ENCODE measurements around the gene GAN.

Gene GAN

DNA sequence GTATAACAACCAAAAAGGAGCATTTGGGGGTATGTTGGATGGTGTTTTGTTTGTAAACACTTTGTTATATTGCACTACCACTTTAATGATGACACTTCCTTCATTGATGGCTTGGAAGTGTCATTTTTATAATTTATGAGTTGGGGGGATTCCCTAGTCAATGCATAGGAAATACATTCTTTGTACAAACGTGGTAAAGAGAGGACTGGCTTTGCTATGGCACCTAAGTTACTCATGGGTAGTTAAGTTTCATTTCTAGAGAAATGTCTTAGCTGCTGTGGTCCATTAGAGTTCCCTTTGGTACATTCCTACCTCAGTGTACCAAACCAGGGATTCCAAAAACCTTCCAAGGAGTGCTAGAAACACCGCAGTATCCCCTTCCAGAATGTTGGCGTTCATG lies 66.2 kb downstream of the GAN start:
- Histone ChIP-seq H3K9ac (ENCODE audit: low read length) (no peak overlapping the region), H3K4me2 (ENCODE audit: low read depth, low read length) (no peak overlapping the region), H3K27ac (ENCODE audit: low read length) (no peak overlapping the region), H2AFZ (ENCODE audit: low read length) (no peak overlapping the region), H3K9me2 (replicated peaks; ENCODE audit: insufficient read depth, low read length) (no peaks in the 10 kb centered on the region), H3F3A (ENCODE audit: insufficient read depth, low read length) (no peaks in the 10 kb centered on the region), H3K79me2 (ENCODE audit: low read length) (no peaks in the 10 kb centered on the region), H3K4me3 (ENCODE audit: low read length) (no peak overlapping the region), H3K9me3 (replicated peaks; ENCODE audit: insufficient read depth, low read length) (no peaks in the 10 kb centered on the region), H3K36me3 (replicated peaks; ENCODE audit: insufficient read depth, low read length) (no peaks in the 10 kb centered on the region), H4K20me1 (ENCODE audit: insufficient read depth, low read length) (no peaks in the 10 kb centered on the region), H3K4me1 (ENCODE audit: low read length) (no peaks in the 10 kb centered on the region), H3K27me3 (replicated peaks; ENCODE audit: insufficient read depth, low read length) (no peaks in the 10 kb centered on the region)
- TF ChIP-seq EZH2 (optimal IDR thresholded peaks at IDR 0.05; ENCODE audit: low read depth, low read length) (no peak), EZH2phosphoT487 (IDR thresholded peaks at IDR 0.05; ENCODE audit: low read length) (no peak)
- TF ChIP-seq, protein P1, sequence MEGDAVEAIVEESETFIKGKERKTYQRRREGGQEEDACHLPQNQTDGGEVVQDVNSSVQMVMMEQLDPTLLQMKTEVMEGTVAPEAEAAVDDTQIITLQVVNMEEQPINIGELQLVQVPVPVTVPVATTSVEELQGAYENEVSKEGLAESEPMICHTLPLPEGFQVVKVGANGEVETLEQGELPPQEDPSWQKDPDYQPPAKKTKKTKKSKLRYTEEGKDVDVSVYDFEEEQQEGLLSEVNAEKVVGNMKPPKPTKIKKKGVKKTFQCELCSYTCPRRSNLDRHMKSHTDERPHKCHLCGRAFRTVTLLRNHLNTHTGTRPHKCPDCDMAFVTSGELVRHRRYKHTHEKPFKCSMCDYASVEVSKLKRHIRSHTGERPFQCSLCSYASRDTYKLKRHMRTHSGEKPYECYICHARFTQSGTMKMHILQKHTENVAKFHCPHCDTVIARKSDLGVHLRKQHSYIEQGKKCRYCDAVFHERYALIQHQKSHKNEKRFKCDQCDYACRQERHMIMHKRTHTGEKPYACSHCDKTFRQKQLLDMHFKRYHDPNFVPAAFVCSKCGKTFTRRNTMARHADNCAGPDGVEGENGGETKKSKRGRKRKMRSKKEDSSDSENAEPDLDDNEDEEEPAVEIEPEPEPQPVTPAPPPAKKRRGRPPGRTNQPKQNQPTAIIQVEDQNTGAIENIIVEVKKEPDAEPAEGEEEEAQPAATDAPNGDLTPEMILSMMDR (IDR thresholded peaks at IDR 0.05; ENCODE audit: low read length) = no peak
- no peak for DNase-seq

DNA sequence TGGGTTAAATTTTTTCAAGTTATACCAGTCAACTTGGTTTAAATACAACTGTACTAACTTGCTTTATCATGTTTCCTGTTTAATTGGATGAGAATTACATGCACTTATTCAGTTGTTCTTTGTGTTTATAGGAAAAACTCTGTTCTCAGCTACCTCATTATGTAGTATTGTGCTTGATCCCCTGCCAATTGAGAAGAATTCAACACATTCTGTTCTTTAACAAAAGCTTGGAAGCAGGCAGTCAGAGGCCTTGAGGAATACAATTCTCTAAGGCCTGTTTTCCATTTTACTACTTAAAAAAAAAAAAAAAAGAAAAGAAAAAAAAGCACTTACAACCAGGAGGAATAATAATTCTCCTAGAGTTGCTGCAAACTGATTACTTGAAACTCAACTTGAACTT lies 69.2 kb downstream of the GAN start:
- no peaks in the 10 kb centered on the region for H3F3A ChIP-seq (ENCODE audit: insufficient read depth, low read length)
- H3K36me3 ChIP-seq (replicated peaks; ENCODE audit: insufficient read depth, low read length) = no peaks in the 10 kb centered on the region
- no peak overlapping the region for H3K4me2 ChIP-seq (ENCODE audit: low read depth, low read length)
- H3K79me2 ChIP-seq (ENCODE audit: low read length) = no peaks in the 10 kb centered on the region
- no peak overlapping the region for H3K4me3 ChIP-seq (ENCODE audit: low read length)
- H4K20me1 ChIP-seq (ENCODE audit: insufficient read depth, low read length) = no peaks in the 10 kb centered on the region
- no peaks in the 10 kb centered on the region for H3K4me1 ChIP-seq (ENCODE audit: low read length)
- no peak overlapping the region for H3K27ac ChIP-seq (ENCODE audit: low read length)
- H3K9ac ChIP-seq (ENCODE audit: low read length) = no peak overlapping the region
- H3K9me2 ChIP-seq (replicated peaks; ENCODE audit: insufficient read depth, low read length) = no peaks in the 10 kb centered on the region
- TF ChIP-seq EZH2 (optimal IDR thresholded peaks at IDR 0.05; ENCODE audit: low read depth, low read length) (no peak), EZH2phosphoT487 (IDR thresholded peaks at IDR 0.05; ENCODE audit: low read length) (no peak)
- TF ChIP-seq, protein P1 (IDR thresholded peaks at IDR 0.05; ENCODE audit: low read length) = no peak
- H2AFZ ChIP-seq (ENCODE audit: low read length) = no peak overlapping the region
- no peaks in the 10 kb centered on the region for H3K9me3 ChIP-seq (replicated peaks; ENCODE audit: insufficient read depth, low read length)
- no peaks in the 10 kb centered on the region for H3K27me3 ChIP-seq (replicated peaks; ENCODE audit: insufficient read depth, low read length)
- no peak for DNase-seq

DNA sequence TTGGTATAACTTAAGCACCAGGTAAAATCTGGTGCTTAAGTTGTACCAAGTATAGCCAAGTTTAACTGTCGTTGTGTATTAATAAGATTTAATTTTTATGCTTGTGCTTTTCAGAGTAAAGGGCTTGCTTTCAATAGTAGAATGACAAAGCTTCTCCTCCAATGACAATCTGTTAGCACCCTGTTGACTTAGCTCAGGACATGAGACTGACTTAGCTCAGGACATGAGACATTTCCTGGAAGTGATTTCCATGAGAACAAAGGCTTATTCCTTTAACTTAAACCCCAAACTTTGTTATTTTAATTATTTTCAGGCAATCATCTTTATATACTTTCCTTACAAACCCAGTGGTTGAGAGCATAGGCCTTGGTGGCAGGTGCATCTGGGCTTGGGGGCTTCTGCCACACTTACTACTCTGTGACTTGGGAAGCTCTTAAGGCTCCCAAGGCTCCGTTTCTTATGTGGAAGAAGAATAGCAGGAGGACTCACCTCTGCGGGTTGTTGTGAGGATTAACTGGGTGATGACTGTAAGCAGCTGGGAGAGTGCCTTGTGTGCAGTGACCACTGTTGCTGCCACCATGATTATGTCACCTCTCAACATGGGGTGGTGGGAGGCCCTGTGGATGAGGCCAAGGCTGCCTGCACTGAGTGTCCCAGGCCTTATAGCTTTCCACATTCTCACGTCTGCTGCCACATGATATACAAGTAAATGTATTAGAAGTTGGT lies 70.4 kb downstream of the GAN start:
- no peak for TF ChIP-seq EZH2 (optimal IDR thresholded peaks at IDR 0.05; ENCODE audit: low read depth, low read length)
- no peaks in the 10 kb centered on the region for H3K9me2 ChIP-seq (replicated peaks; ENCODE audit: insufficient read depth, low read length)
- no peak overlapping the region for H3K9ac ChIP-seq (ENCODE audit: low read length)
- no peaks in the 10 kb centered on the region for H3K79me2 ChIP-seq (ENCODE audit: low read length)
- H3K4me1 ChIP-seq (ENCODE audit: low read length) = no peaks in the 10 kb centered on the region
- no peak overlapping the region for H3K27ac ChIP-seq (ENCODE audit: low read length)
- no peaks in the 10 kb centered on the region for H3K36me3 ChIP-seq (replicated peaks; ENCODE audit: insufficient read depth, low read length)
- no peaks in the 10 kb centered on the region for H3K27me3 ChIP-seq (replicated peaks; ENCODE audit: insufficient read depth, low read length)
- H3K9me3 ChIP-seq (replicated peaks; ENCODE audit: insufficient read depth, low read length) = no peaks in the 10 kb centered on the region
- no peaks in the 10 kb centered on the region for H3F3A ChIP-seq (ENCODE audit: insufficient read depth, low read length)
- no peak overlapping the region for H3K4me2 ChIP-seq (ENCODE audit: low read depth, low read length)
- H4K20me1 ChIP-seq (ENCODE audit: insufficient read depth, low read length) = no peaks in the 10 kb centered on the region
- no peak for DNase-seq
- H2AFZ ChIP-seq (ENCODE audit: low read length) = no peak overlapping the region
- no peak overlapping the region for H3K4me3 ChIP-seq (ENCODE audit: low read length)

GRCh38 chr16:81388357-81388756 lies 73.6 kb downstream of the GAN start:
- no peaks in the 10 kb centered on the region for H3K9me3 ChIP-seq (replicated peaks; ENCODE audit: insufficient read depth, low read length)
- no peaks in the 10 kb centered on the region for H3K9me2 ChIP-seq (replicated peaks; ENCODE audit: insufficient read depth, low read length)
- no peak overlapping the region for H3K4me2 ChIP-seq (ENCODE audit: low read depth, low read length)
- no peaks in the 10 kb centered on the region for H4K20me1 ChIP-seq (ENCODE audit: insufficient read depth, low read length)
- no peaks in the 10 kb centered on the region for H3K36me3 ChIP-seq (replicated peaks; ENCODE audit: insufficient read depth, low read length)
- H3K9ac ChIP-seq (ENCODE audit: low read length) = no peak overlapping the region
- H3K79me2 ChIP-seq (ENCODE audit: low read length) = no peaks in the 10 kb centered on the region
- H3F3A ChIP-seq (ENCODE audit: insufficient read depth, low read length) = no peaks in the 10 kb centered on the region
- no peak for TF ChIP-seq EZH2 (optimal IDR thresholded peaks at IDR 0.05; ENCODE audit: low read depth, low read length)
- TF ChIP-seq EZH2phosphoT487 (IDR thresholded peaks at IDR 0.05; ENCODE audit: low read length) = no peak
- TF ChIP-seq, protein P1 (IDR thresholded peaks at IDR 0.05; ENCODE audit: low read length) = no peak
- H3K27me3 ChIP-seq (replicated peaks; ENCODE audit: insufficient read depth, low read length) = no peaks in the 10 kb centered on the region
- H2AFZ ChIP-seq (ENCODE audit: low read length) = no peak overlapping the region
- no peak overlapping the region for H3K27ac ChIP-seq (ENCODE audit: low read length)
- no peaks in the 10 kb centered on the region for H3K4me1 ChIP-seq (ENCODE audit: low read length)
- no peak for DNase-seq
- no peak overlapping the region for H3K4me3 ChIP-seq (ENCODE audit: low read length)

Measured in MM.1S (cell line).